ENCODE data around the gene NOL12. TPM values are rescaled to one million over a fixed set of nuclear protein-coding genes. Genes with fewer than 3 reads are reported as not detected.
"Not testable (repeated sequence)": the region's sequence is repeated elsewhere in the genome, so short reads cannot be mapped to it uniquely, and the experiment has no call there.

NOL12 gene
- total and polyA plus RNA-seq, 10 donors = 24.0 to 55.3 (median 30.7) TPM

- DNase-seq = no peak
- Histone ChIP-seq H3K9me3 (no peaks in the 10 kb centered on the region), H3K27ac (no peak overlapping the region), H3K27me3 (replicated peaks in 1 of 7) (no peaks in the 10 kb centered on the region), H3K4me3 (no peak overlapping the region), H3K4me1 (no peaks in the 10 kb centered on the region), H3K36me3 (peaks cover 0 to 100% (median 91%) of the 10 kb centered on the region in 6 donors)
- intact Hi-C loops (cut with DNase I; ENCODE audit: low total_unique reads) = no loop called here
- TF ChIP-seq POLR2AphosphoS5 (IDR thresholded peaks at IDR 0.05) (peak in 1 of 3 donors; percentile 24), POLR2A (IDR thresholded peaks at IDR 0.05) (no peak)
- TF ChIP-seq, protein P1, sequence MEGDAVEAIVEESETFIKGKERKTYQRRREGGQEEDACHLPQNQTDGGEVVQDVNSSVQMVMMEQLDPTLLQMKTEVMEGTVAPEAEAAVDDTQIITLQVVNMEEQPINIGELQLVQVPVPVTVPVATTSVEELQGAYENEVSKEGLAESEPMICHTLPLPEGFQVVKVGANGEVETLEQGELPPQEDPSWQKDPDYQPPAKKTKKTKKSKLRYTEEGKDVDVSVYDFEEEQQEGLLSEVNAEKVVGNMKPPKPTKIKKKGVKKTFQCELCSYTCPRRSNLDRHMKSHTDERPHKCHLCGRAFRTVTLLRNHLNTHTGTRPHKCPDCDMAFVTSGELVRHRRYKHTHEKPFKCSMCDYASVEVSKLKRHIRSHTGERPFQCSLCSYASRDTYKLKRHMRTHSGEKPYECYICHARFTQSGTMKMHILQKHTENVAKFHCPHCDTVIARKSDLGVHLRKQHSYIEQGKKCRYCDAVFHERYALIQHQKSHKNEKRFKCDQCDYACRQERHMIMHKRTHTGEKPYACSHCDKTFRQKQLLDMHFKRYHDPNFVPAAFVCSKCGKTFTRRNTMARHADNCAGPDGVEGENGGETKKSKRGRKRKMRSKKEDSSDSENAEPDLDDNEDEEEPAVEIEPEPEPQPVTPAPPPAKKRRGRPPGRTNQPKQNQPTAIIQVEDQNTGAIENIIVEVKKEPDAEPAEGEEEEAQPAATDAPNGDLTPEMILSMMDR (IDR thresholded peaks at IDR 0.05 in 8 of 11, conservative IDR thresholded peaks at IDR 0.05 in 3 of 11) = no peak
- 94 to 98% (median 95%) methylated on average over 16 to 17 of the region's 17 CpGs for WGBS, 5 donors
Observed at GRCh38 chr22:37650463-37651136, 35.5 kb upstream of the NOL12 start.

GRCh38 chr22:37654563-37655251 lies 31.4 kb upstream of the NOL12 start:
- Histone ChIP-seq H3K27ac (no peak overlapping the region), H3K4me1 (peaks cover 8 to 17% (median 14%) of the 10 kb centered on the region in 6 donors), H3K4me3 (no peak overlapping the region), H3K36me3 (peaks cover 0 to 62% (median 51%) of the 10 kb centered on the region in 6 donors), H3K27me3 (replicated peaks in 1 of 7) (no peaks in the 10 kb centered on the region), H3K9me3 (no peaks in the 10 kb centered on the region)
- TF ChIP-seq, protein P1 (IDR thresholded peaks at IDR 0.05 in 8 of 11, conservative IDR thresholded peaks at IDR 0.05 in 3 of 11) = no peak
- TF ChIP-seq POLR2AphosphoS5 (IDR thresholded peaks at IDR 0.05) = no peak
- no peak for TF ChIP-seq POLR2A (IDR thresholded peaks at IDR 0.05)
- no peak for DNase-seq
- WGBS, 5 donors = 82 to 95% (median 86%) methylated on average over 13 to 14 of the region's 14 CpGs
- intact Hi-C loops (cut with DNase I; ENCODE audit: low total_unique reads) = no loop called here

GRCh38 chr22:37655252-37655563 lies 30.9 kb upstream of the NOL12 start:
- TF ChIP-seq, protein P1 (IDR thresholded peaks at IDR 0.05 in 8 of 11, conservative IDR thresholded peaks at IDR 0.05 in 3 of 11) = no peak
- TF ChIP-seq POLR2AphosphoS5 (IDR thresholded peaks at IDR 0.05) (no peak), POLR2A (IDR thresholded peaks at IDR 0.05) (no peak)
- no peaks in the 10 kb centered on the region for H3K27me3 ChIP-seq (replicated peaks in 1 of 7)
- no peaks in the 10 kb centered on the region for H3K9me3 ChIP-seq
- 82 to 89% (median 87%) methylated on average over 10 to 17 of the region's 17 CpGs for WGBS, 5 donors
- peaks cover 12 to 22% (median 19%) of the 10 kb centered on the region in 6 donors for H3K4me1 ChIP-seq
- intact Hi-C loops (cut with DNase I; ENCODE audit: low total_unique reads) = no loop called here
- H3K27ac ChIP-seq = no peak overlapping the region
- H3K36me3 ChIP-seq = peaks cover 0 to 57% (median 46%) of the 10 kb centered on the region in 6 donors
- H3K4me3 ChIP-seq = no peak overlapping the region
- DNase-seq = no peak

GRCh38 chr22:37656583-37656982 lies 29.6 kb upstream of the NOL12 start:
- DNase-seq; intact Hi-C loops (cut with DNase I; ENCODE audit: low total_unique reads); H3K27me3 ChIP-seq (replicated peaks in 1 of 7); H3K9me3 ChIP-seq; H3K4me3 ChIP-seq: not testable (repeated sequence)
- Histone ChIP-seq H3K36me3 (peaks cover 0 to 44% (median 33%) of the 10 kb centered on the region in 6 donors), H3K27ac (peak overlapping the region in 1 of 8 donors; percentile 5), H3K4me1 (peaks cover 19 to 35% (median 33%) of the 10 kb centered on the region in 6 donors)
- WGBS, 5 donors = 93 to 97% (median 96%) methylated on average over 4 of the region's 4 CpGs

All from spleen (tissue), 11 donors.